HEK293T (cell line): Measurements from ENCODE around the gene PLK3.

Experiments used
- CTCF ChIA-PET: fragments of 350-600 bp; formaldehyde crosslinking; extraction: SDS; loops from one replicate; lab custom pipeline; 2021; ENCODE audit warnings: antibody characterized with exemption, inconsistent platforms; lab: Yijun Ruan, JAX
- POLR2A ChIA-PET: fragments of 350-600 bp; formaldehyde crosslinking; extraction: SDS; loops from one replicate; lab custom pipeline; 2020; ENCODE audit warnings: antibody characterized with exemption, inconsistent platforms; lab: Yijun Ruan, JAX
- DNase-seq: peaks from one replicate; pipeline ENCODE4 v3.0.0; 2012; ENCODE audit warnings: mixed read lengths; ENCODE audit errors: extremely low spot score
- ARNT ChIP-seq: fragments of 450-650 bp; IDR thresholded peaks from 2 replicates; pipeline ENCODE4 v1.6.1; 2017; ENCODE audit warnings: mild to moderate bottlenecking
- BHLHE40 ChIP-seq: fragments of 450-650 bp; IDR thresholded peaks from 2 replicates; pipeline ENCODE4 v1.6.1; 2016; ENCODE audit warnings: mild to moderate bottlenecking, moderate library complexity, borderline replicate concordance
- CTBP1 ChIP-seq: fragments of 450-650 bp; IDR thresholded peaks from 2 replicates; pipeline ENCODE4 v1.6.1; 2016; ENCODE audit warnings: borderline replicate concordance
- ELF4 ChIP-seq: fragments of 450-650 bp; IDR thresholded peaks from 2 replicates; pipeline ENCODE4 v1.6.1; 2017; ENCODE audit warnings: antibody characterized with exemption
- FOXA1 ChIP-seq: fragments of 450-650 bp; IDR thresholded peaks from 2 replicates; pipeline ENCODE4 v1.6.1; 2016; ENCODE audit warnings: mild to moderate bottlenecking
- FOXK2 ChIP-seq: fragments of 450-650 bp; IDR thresholded peaks from 2 replicates; pipeline ENCODE4 v1.6.1; 2016; ENCODE audit warnings: mild to moderate bottlenecking
- FOXM1 ChIP-seq: fragments of 450-650 bp; IDR thresholded peaks from 2 replicates; pipeline ENCODE4 v1.6.1; 2017; ENCODE audit warnings: mild to moderate bottlenecking, borderline replicate concordance
- HDGF ChIP-seq: fragments of 450-650 bp; IDR thresholded peaks from 2 replicates; pipeline ENCODE4 v1.6.1; 2017; ENCODE audit warnings: antibody characterized with exemption, borderline replicate concordance
- L3MBTL2 ChIP-seq: fragments of 450-650 bp; conservative IDR thresholded peaks from 2 replicates; pipeline ENCODE4 v1.6.1; 2016; ENCODE audit warnings: mild to moderate bottlenecking
- LEF1 ChIP-seq: fragments of 450-650 bp; IDR thresholded peaks from 2 replicates; pipeline ENCODE4 v1.6.1; 2017; ENCODE audit warnings: mild to moderate bottlenecking, borderline replicate concordance
- NFRKB ChIP-seq: fragments of 450-650 bp; IDR thresholded peaks from 2 replicates; pipeline ENCODE4 v1.6.1; 2016; ENCODE audit warnings: mild to moderate bottlenecking, moderate library complexity
- SP1 ChIP-seq: fragments of 450-650 bp; IDR thresholded peaks from 2 replicates; pipeline ENCODE4 v1.6.1; 2017
- SUZ12 ChIP-seq: fragments of 450-650 bp; IDR thresholded peaks from 2 replicates; pipeline ENCODE4 v1.6.1; 2016; ENCODE audit warnings: mild to moderate bottlenecking
- TARDBP ChIP-seq: fragments of 450-650 bp; IDR thresholded peaks from 2 replicates; pipeline ENCODE4 v1.6.1; 2016
- ZNF384 ChIP-seq: fragments of 450-650 bp; IDR thresholded peaks from 2 replicates; pipeline ENCODE4 v1.6.1; 2016
- TF ChIP-seq, protein P1 (sequence below): fragments of 450-650 bp; IDR thresholded peaks from 2 replicates; pipeline ENCODE4 v1.6.1; 2016

Gene PLK3

DNA sequence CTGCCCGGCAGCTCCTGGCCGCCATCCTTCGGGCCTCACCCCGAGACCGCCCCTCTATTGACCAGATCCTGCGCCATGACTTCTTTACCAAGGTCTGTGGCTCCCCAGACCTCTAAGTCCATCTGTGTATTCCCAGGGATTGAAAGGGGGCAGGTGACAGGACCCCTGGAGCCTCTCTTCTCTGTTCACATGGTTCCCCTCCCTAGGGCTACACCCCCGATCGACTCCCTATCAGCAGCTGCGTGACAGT, 2.8 kb downstream of the PLK3 start:
- ChIA-PET POLR2A (interaction anchor here (1.2 kb wide), 1 partner anchor 16 kb away, joined by 4 read pairs; no protein-coding TSS in a partner anchor), CTCF (interaction anchor here (1.1 kb wide), 1 partner anchor 18 kb away, joined by 4 read pairs; no protein-coding TSS in a partner anchor)
- no peak for TF ChIP-seq FOXA1
- TF ChIP-seq CTBP1 = no peak
- no peak for TF ChIP-seq HDGF
- TF ChIP-seq SP1 = no peak
- TF ChIP-seq BHLHE40 = no peak
- no peak for TF ChIP-seq ARNT
- no peak for TF ChIP-seq NFRKB
- no peak for TF ChIP-seq ZNF384
- no peak for TF ChIP-seq ELF4
- no peak for TF ChIP-seq L3MBTL2
- no peak for TF ChIP-seq FOXM1
- no peak for TF ChIP-seq LEF1
- TF ChIP-seq FOXK2 = no peak
- TF ChIP-seq, protein P1, sequence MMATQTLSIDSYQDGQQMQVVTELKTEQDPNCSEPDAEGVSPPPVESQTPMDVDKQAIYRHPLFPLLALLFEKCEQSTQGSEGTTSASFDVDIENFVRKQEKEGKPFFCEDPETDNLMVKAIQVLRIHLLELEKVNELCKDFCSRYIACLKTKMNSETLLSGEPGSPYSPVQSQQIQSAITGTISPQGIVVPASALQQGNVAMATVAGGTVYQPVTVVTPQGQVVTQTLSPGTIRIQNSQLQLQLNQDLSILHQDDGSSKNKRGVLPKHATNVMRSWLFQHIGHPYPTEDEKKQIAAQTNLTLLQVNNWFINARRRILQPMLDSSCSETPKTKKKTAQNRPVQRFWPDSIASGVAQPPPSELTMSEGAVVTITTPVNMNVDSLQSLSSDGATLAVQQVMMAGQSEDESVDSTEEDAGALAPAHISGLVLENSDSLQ = no peak
- TF ChIP-seq TARDBP = no peak
- TF ChIP-seq SUZ12 = no peak
- no peak for DNase-seq

DNA sequence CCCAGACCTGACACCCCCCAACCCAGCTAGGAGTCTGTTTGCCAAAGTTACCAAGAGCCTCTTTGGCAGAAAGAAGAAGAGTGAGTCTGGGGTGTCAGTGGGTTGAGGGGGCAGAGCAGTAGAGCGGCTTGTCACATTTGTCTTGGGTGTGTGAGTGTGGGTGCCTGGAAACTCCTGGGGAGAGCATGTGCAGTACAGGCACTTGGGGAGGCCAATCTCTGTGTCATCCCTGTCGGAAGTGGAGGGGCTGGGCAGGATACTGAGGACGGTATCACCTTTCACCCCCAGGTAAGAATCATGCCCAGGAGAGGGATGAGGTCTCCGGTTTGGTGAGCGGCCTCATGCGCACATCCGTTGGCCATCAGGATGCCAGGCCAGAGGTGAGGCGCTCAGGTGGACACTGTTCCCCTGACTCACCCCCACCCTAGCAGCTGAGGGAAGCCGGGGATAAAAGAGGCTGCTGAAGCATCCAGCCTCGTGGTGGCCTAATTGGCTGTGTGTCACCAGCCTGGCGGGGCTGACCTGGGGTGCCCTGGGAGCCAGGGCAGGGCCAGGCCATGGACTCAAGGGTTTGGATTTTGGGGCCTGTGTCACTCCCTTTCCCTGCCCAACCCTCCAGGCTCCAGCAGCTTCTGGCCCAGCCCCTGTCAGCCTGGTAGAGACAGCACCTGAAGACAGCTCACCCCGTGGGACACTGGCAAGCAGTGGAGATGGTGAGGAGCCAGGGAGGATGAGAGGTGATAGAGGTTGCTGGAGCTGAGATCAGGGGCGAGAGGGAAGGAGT, 3.3 kb downstream of the PLK3 start:
- POLR2A ChIA-PET = interaction anchor here (1.2 kb wide), 1 partner anchor 16 kb away, joined by 4 read pairs; no protein-coding TSS in a partner anchor
- CTCF ChIA-PET = interaction anchor here (1.1 kb wide), 1 partner anchor 17 kb away, joined by 4 read pairs; no protein-coding TSS in a partner anchor
- no peak for DNase-seq

DNA sequence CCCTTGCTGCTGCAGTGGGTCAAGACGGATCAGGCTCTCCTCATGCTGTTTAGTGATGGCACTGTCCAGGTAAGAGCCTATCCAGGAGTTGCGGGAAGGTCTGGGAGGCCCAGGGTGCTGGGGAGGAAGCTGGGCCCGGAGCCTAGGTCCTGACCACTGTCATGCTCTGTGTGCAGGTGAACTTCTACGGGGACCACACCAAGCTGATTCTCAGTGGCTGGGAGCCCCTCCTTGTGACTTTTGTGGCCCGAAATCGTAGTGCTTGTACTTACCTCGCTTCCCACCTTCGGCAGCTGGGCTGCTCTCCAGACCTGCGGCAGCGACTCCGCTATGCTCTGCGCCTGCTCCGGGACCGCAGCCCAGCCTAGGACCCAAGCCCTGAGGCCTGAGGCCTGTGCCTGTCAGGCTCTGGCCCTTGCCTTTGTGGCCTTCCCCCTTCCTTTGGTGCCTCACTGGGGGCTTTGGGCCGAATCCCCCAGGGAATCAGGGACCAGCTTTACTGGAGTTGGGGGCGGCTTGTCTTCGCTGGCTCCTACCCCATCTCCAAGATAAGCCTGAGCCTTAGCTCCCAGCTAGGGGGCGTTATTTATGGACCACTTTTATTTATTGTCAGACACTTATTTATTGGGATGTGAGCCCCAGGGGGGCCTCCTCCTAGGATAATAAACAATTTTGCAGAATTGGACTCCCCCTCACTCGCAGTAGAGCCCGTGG, 5.3 kb downstream of the PLK3 start:
- DNase-seq = no peak
- ChIA-PET POLR2A (interaction anchor here (1.2 to 7.5 kb wide), 3 partner anchors 9 to 29 kb away, joined by 3 to 137 read pairs (median 4); no protein-coding TSS in a partner anchor), CTCF (no interaction called here)
- TF ChIP-seq ARNT = no peak
- TF ChIP-seq FOXM1 = no peak
- no peak for TF ChIP-seq LEF1
- no peak for TF ChIP-seq SUZ12
- no peak for TF ChIP-seq ELF4
- no peak for TF ChIP-seq ZNF384
- TF ChIP-seq HDGF = no peak
- TF ChIP-seq NFRKB = no peak
- TF ChIP-seq FOXK2 = no peak
- TF ChIP-seq L3MBTL2 = no peak

More for the DNA sequence above, 3.3 kb downstream of the PLK3 start:
- TF ChIP-seq L3MBTL2 (no peak), FOXA1 (no peak), ARNT (no peak), BHLHE40 (no peak)

DNA sequence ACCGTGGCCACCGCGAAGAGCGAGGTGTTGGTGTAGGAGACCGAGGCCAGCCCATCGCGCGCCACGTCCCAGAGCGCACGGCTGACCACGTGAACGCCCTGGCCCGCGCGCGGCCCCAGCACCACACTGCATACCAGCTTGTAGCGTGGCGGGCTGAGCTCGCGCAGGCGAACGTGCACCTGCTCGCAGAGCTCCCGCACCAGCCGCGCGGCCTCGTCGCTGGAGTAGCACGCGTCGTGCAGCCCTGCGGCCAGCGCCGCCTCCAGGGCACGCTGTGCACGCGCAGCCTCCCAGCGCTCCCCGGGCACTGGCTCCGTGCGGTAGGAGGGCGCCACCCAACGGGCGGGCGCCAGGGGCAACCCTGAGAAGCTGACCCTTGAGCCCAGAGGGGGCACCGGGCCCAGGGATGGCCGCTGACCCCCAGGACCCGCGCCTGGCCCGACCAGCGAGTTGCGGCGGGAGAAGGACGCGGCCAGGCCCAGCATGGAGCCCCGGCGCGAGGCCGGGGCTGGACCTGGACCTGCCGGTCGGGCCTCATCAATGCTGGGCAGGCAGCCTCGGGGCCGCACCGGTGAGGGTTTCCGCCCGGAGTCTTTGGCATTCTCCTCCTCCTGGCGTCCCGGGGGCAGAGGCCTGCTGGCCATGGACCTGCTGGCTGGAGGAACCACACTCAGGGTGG, 6.0 kb downstream of the PLK3 start:
- TF ChIP-seq L3MBTL2 = no peak
- POLR2A ChIA-PET = interaction anchor here (1.2 to 7.5 kb wide), 6 partner anchors 10 to 75 kb away, joined by 3 to 137 read pairs (median 6); partner anchors contain the start of genes RNU5D-1 and RPS8
- CTCF ChIA-PET = no interaction called here

DNA sequence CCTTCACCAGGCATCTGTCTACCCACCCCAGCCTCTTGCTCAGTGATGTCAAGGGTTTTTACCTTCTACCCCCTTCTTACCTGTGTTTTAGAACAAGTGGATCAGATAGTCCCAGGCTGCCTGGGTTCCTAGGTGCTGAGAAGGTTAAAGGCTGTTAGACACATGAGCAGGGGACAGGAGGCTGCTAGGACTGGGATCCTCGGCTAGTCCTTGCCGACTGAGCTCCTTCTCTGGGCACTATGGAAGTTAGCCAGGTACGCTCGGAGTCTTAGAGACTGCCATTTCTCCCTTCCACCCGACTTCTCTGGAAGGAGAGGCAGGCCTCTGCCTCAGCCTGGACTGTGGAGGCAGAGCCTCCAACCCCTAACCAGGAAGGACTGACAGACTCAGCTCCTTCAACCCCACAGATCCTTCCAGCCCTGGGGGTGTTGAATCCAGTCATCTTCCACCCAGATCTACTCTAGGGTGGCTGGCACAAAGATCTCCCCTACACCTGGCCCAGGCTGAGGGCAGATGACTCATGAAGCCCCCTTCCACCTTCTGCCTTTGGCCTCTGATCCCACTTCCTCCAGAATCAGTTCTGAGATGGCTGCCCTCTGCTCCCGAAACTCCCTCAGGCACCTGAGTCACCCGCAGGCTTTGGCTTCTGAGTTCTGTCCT, 6.7 kb downstream of the PLK3 start, which contains the start of gene DYNLT4:
TSS of gene DYNLT4 (minus strand) at position 648 of the 660 bp plus-strand sequence. CDS start 683 bp downstream, outside the sequence.
- no peak for DNase-seq
- no peak for TF ChIP-seq ARNT
- no peak for TF ChIP-seq ELF4
- no peak for TF ChIP-seq L3MBTL2
- TF ChIP-seq FOXM1 = no peak
- no peak for TF ChIP-seq SP1
- no peak for TF ChIP-seq FOXK2
- TF ChIP-seq NFRKB = no peak
- no peak for TF ChIP-seq CTBP1
- no peak for TF ChIP-seq SUZ12
- TF ChIP-seq LEF1 = no peak
- TF ChIP-seq HDGF = no peak
- TF ChIP-seq BHLHE40 = no peak
- no peak for TF ChIP-seq FOXA1
- ChIA-PET CTCF (interaction anchor here (1.0 kb wide), 1 partner anchor 179 kb away, joined by 3 read pairs; the partner anchor contains the start of gene EIF2B3), POLR2A (interaction anchor here (0.6 to 7.5 kb wide), 9 partner anchors 10 to 175 kb away, joined by 3 to 137 read pairs (median 6); partner anchors contain the start of genes RNU5D-1 and RPS8)

More for the DNA sequence above, 6.0 kb downstream of the PLK3 start:
- no peak for DNase-seq

DNA sequence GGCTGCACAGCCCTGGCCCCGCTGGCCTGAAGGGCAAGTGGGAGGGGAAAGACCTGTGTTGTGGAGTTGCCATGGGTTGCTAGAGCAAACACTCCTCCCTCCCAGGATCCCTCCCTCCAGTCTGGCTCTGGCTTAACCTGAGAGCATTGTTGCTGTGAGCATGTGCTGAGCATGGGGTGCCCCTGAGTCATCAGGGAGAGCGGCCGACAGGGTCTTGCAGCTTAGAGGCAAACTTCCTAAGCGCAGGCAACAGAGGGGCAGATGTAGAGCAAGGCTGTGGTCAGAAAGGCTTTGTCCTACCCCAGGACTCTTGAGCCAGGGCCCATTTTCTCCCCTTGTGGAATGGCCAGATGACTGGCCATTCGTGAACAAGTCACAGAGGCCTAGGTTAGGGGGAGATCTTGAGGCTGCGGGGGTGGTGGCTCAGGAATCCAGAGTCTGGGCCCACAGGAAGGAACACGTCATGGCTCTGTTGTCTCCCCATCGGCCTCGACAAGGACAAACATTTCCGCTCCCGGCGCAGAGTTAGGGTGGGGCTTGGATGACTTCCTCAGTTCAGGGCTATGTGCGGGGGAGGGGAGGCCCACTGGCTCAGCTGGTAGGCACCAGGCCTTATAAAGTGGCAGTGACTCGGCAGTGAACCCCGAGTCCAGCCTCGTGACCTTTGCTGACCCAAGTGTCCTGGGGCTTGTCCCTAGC, 7.3 kb downstream of the PLK3 start:
- POLR2A ChIA-PET = interaction anchor here (0.6 to 7.5 kb wide), 12 partner anchors 7 to 533 kb away, joined by 3 to 137 read pairs (median 6); partner anchors contain the start of genes MUTYH, PLK3, RNU5D-1 and RPS8
- CTCF ChIA-PET = interaction anchor here (0.9 to 2.6 kb wide), 3 partner anchors 7 to 179 kb away, joined by 3 to 10 read pairs (median 6); partner anchors contain the start of genes EIF2B3 and PLK3
- no peak for TF ChIP-seq FOXM1
- no peak for TF ChIP-seq SP1
- no peak for TF ChIP-seq ELF4
- TF ChIP-seq LEF1 = no peak
- TF ChIP-seq NFRKB = no peak
- TF ChIP-seq ZNF384 = no peak
- no peak for TF ChIP-seq TARDBP
- no peak for TF ChIP-seq BHLHE40
- TF ChIP-seq FOXA1 = no peak
- TF ChIP-seq CTBP1 = no peak
- TF ChIP-seq L3MBTL2 = no peak; the same call in 1 of the 2 replicates
- TF ChIP-seq HDGF = no peak
- no peak for TF ChIP-seq ARNT
- TF ChIP-seq SUZ12 = no peak
- TF ChIP-seq, protein P1 = no peak
- TF ChIP-seq FOXK2 = no peak
- DNase-seq = no peak
